Measurements from ENCODE around the gene GABRP. TPM values are rescaled to one million over a fixed set of nuclear protein-coding genes. Genes with fewer than 3 reads are reported as not detected.

Gene GABRP
- total RNA-seq, 1 experiment from 2014 or later = 1.5 TPM

GRCh38 chr5:170860818-170861666 is 77.5 kb downstream of the GABRP start:
- Histone ChIP-seq H2BK15ac (ENCODE audit: low read depth, low read length) (no peak overlapping the region), H2BK20ac (ENCODE audit: low read depth, low read length, poor library complexity, severe bottlenecking) (no peak overlapping the region), H3K27me3 (ENCODE audit: insufficient read depth, low read length) (no peaks in the 10 kb centered on the region; the same call in 1 of the 2 replicates), H3K4me2 (ENCODE audit: insufficient read depth, insufficient read length, low read length) (no peak overlapping the region), H3K56ac (ENCODE audit: insufficient read length, low read depth, low read length) (no peak overlapping the region), H3K79me1 (ENCODE audit: insufficient read depth, low read depth, low read length, poor library complexity, severe bottlenecking) (peaks cover 4% of the 10 kb centered on the region), H2AK5ac (ENCODE audit: insufficient read length, low read length) (no peak overlapping the region), H3K23ac (ENCODE audit: insufficient read length, low read depth, low read length) (no peak overlapping the region), H2BK5ac (ENCODE audit: insufficient read length, low read length) (no peak overlapping the region), H3K4ac (ENCODE audit: low read depth, low read length) (no peak overlapping the region), H2BK120ac (ENCODE audit: low read depth, low read length, poor library complexity, severe bottlenecking) (no peak overlapping the region), H3K14ac (ENCODE audit: insufficient read depth, low read length) (no peak overlapping the region), H3K23me2 (ENCODE audit: insufficient read length, low read depth, low read length, poor library complexity, severe bottlenecking) (peaks cover 8% of the 10 kb centered on the region), H4K8ac (replicated peaks; ENCODE audit: insufficient read length, low read depth, low read length) (no peak overlapping the region), H3K9ac (ENCODE audit: extremely low read depth, insufficient read length, low read length) (no peak overlapping the region), H3K27ac (ENCODE audit: insufficient read length, low read depth, low read length) (no peak overlapping the region), H3K18ac (ENCODE audit: insufficient read length, low read depth, low read length) (no peak overlapping the region), H4K91ac (ENCODE audit: insufficient read length, low read depth, low read length) (no peak overlapping the region), H3K4me1 (ENCODE audit: insufficient read depth, low read length) (no peaks in the 10 kb centered on the region; the same call in 1 of the 2 replicates), H3T11ph (ENCODE audit: low read length) (no peak overlapping the region), H2BK12ac (ENCODE audit: insufficient read length, low read depth, low read length) (no peak overlapping the region), H3K9me3 (ENCODE audit: control insufficient read depth, low read depth, low read length) (peaks cover 6% of the 10 kb centered on the region), H3K79me2 (ENCODE audit: insufficient read depth, low read length) (peaks cover 10% of the 10 kb centered on the region), H2AFZ (ENCODE audit: low read length) (no peak overlapping the region), H4K5ac (ENCODE audit: insufficient read length, low read depth, low read length) (no peak overlapping the region), H4K20me1 (ENCODE audit: control insufficient read depth, insufficient read depth, insufficient read length) (no peaks in the 10 kb centered on the region)
- H3K27ac Mint-ChIP-seq = peak overlapping the region in 1 of 3 experiments; percentile 18; a peak in 2 of 7 replicates
- peaks cover 22 to 23% of the 10 kb centered on the region in 2 experiments for H3K4me1 Mint-ChIP-seq
- peaks cover 19% of the 10 kb centered on the region for H3K27me3 Mint-ChIP-seq (ENCODE audit: low read depth)
- no CpG with 5 or more reads among the region's 5 CpGs for WGBS (ENCODE audit: extremely low coverage, insufficient read length, low lambda C conversion rate)
- no peak for DNase-seq
- TF ChIP-seq CTCF (conservative IDR thresholded peaks at IDR 0.05) = no peak
- peak overlapping the region; percentile 63 to 78 for H3K4me3 Mint-ChIP-seq
- H3K36me3 Mint-ChIP-seq (ENCODE audit: insufficient read depth in 1 of 3, low read depth in 3 of 3) = peaks cover 10 to 16% (median 14%) of the 10 kb centered on the region in 3 experiments
- peaks cover 15% of the 10 kb centered on the region in 2 experiments for H3K9me3 Mint-ChIP-seq
